Hepatocyte (in vitro differentiated cells): ENCODE data around the gene ERICH2.
A peak's percentile ranks its signal among the peaks of the same experiment; 100 is the strongest.

ENCODE experiments used
- CTCF ChIP-seq: fragments of 200-600 bp; sonication (generic); IDR thresholded peaks from 2 replicates; pipeline ENCODE4 v1.5.1; 2016; ENCODE audit warnings: antibody characterized with exemption, mild to moderate bottlenecking; ENCODE audit not compliant: poor library complexity
- EZH2 ChIP-seq: fragments of 200-600 bp; sonication (generic); IDR thresholded peaks from 2 replicates; pipeline ENCODE4 v1.6.1; 2016; ENCODE audit warnings: antibody characterized with exemption, mild to moderate bottlenecking, borderline replicate concordance
- EZH2phosphoT487 ChIP-seq: fragments of 200-600 bp; sonication (generic); IDR thresholded peaks from one replicate; pipeline ENCODE4 v1.6.1; 2018; ENCODE audit warnings: antibody characterized with exemption, mild to moderate bottlenecking, low read depth, moderate library complexity; ENCODE audit not compliant: unreplicated experiment, severe bottlenecking

- TF ChIP-seq CTCF (peak; percentile 20), EZH2 (peak; percentile 99), EZH2phosphoT487 (peak; percentile 80)
Observed at GRCh38 chr2:170822290-170823087, 52.3 kb downstream of the ERICH2 start.
